Upper lobe of right lung (tissue), 1 donor: ENCODE results near the gene CAPZA2. TPM values are rescaled to one million over a fixed set of nuclear protein-coding genes. Genes with fewer than 3 reads are reported as not detected.
A peak's percentile ranks its signal among the peaks of the same experiment; 100 is the strongest.

Experiments
- ATAC-seq: fragments of 200-7000 bp; cut with Tn5 transposase; one replicate; pipeline ENCODE4 v1.9.1; 2020; ENCODE audit warnings: mild to moderate bottlenecking, moderate library complexity
- DNase-seq: peaks from one replicate; pipeline ENCODE4 v3.0.0-alpha.2; 2020
- H3K27ac ChIP-seq: fragments of 200-600 bp; one replicate; pipeline ENCODE4 v1.8.0; 2022
- H3K27me3 ChIP-seq: fragments of 200-600 bp; one replicate; pipeline ENCODE4 v1.8.0; 2022; ENCODE audit warnings: mild to moderate bottlenecking
- H3K36me3 ChIP-seq: fragments of 200-600 bp; one replicate; pipeline ENCODE4 v1.8.0; 2022
- H3K4me1 ChIP-seq: fragments of 200-600 bp; one replicate; pipeline ENCODE4 v1.8.0; 2022
- H3K4me3 ChIP-seq: fragments of 200-600 bp; one replicate; pipeline ENCODE4 v1.8.0; 2022; ENCODE audit warnings: mild to moderate bottlenecking
- H3K9me3 ChIP-seq: fragments of 200-600 bp; one replicate; pipeline ENCODE4 v1.8.0; 2022
- CTCF ChIP-seq: fragments of 200-600 bp; IDR thresholded peaks from one replicate; pipeline ENCODE4 v1.8.0; 2022; ENCODE audit warnings: antibody characterized with exemption
- intact Hi-C: fragments of 100-400 bp; cut with DNase I; formaldehyde crosslinking; loops from one replicate; pipeline ENCODE4 v1.11.0; 2022
- total RNA-seq: library from RNA; stranded (reverse); fragmentation: NEBNext Ultra II Directional; extraction: Animal tissue kit (Norgen Biotek cat#: 25700); gene quantifications from one replicate; pipeline ENCODE4 v1.2.1, GENCODE V29; 2021
- donor health status: DM: no; HTN: yes; CAD: no; lungs with severe emphysema.

CAPZA2 gene
- total RNA-seq, 1 donor from 2014 or later: 249 TPM

DNA sequence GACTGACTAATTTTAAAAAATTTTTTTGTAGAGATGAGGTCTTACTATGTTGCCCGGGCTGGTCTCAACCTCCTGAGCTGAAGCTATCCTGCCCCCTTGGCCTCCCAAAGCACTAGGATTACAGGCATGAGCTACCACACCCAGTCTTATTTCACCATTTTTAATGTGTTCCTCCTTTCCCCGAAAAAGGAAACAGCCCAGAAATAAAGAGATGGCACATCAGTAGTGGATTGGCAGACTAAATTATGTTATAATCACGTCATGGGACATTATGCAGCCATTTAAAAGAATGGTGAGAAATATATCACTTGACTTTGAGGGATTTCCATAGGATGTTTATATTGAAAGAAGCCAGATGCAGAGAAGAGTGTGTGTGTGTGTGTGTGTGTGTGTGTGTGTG, 40.5 kb downstream of the CAPZA2 start:
- Histone ChIP-seq H3K9me3 (no peaks in the 10 kb centered on the region), H3K4me3 (no peak overlapping the region), H3K27ac (no peak overlapping the region), H3K36me3 (peaks cover 76% of the 10 kb centered on the region), H3K4me1 (no peaks in the 10 kb centered on the region), H3K27me3 (no peaks in the 10 kb centered on the region)
- no peak for DNase-seq
- ATAC-seq: peak; percentile 69
- TF ChIP-seq CTCF: no peak
- intact Hi-C loops: no loop called here

- Histone ChIP-seq H3K36me3 (peaks cover 80% of the 10 kb centered on the region), H3K9me3 (no peaks in the 10 kb centered on the region), H3K4me1 (no peaks in the 10 kb centered on the region), H3K27me3 (no peaks in the 10 kb centered on the region), H3K27ac (no peak overlapping the region), H3K4me3 (no peak overlapping the region)
- ATAC-seq: no peak
- intact Hi-C loops: no loop called here
- TF ChIP-seq CTCF: no peak
- DNase-seq: no peak
Measured at GRCh38 chr7:116906391-116906790, 44.0 kb downstream of the CAPZA2 start.

GRCh38 chr7:116910383-116910782, 48.0 kb downstream of the CAPZA2 start:
- DNase-seq (no peak), ATAC-seq (no peak)
- no peaks in the 10 kb centered on the region for H3K27me3 ChIP-seq
- H3K9me3 ChIP-seq: no peaks in the 10 kb centered on the region
- H3K4me3 ChIP-seq: no peak overlapping the region
- H3K4me1 ChIP-seq: no peaks in the 10 kb centered on the region
- H3K27ac ChIP-seq: no peak overlapping the region
- H3K36me3 ChIP-seq: peaks cover 92% of the 10 kb centered on the region
- intact Hi-C loops: no loop called here
- no peak for TF ChIP-seq CTCF

- Histone ChIP-seq H3K27ac (no peak overlapping the region), H3K4me3 (no peak overlapping the region), H3K27me3 (no peaks in the 10 kb centered on the region), H3K9me3 (no peaks in the 10 kb centered on the region), H3K4me1 (no peaks in the 10 kb centered on the region), H3K36me3 (peaks cover 93% of the 10 kb centered on the region)
- intact Hi-C loops: no loop called here
- no peak for ATAC-seq
- DNase-seq: no peak
- no peak for TF ChIP-seq CTCF
Measured at GRCh38 chr7:116911801-116912200, 49.4 kb downstream of the CAPZA2 start.

GRCh38 chr7:116912269-116912909, 50.0 kb downstream of the CAPZA2 start:
- Histone ChIP-seq H3K4me3 (no peak overlapping the region), H3K27me3 (no peaks in the 10 kb centered on the region), H3K36me3 (peaks cover 93% of the 10 kb centered on the region), H3K9me3 (no peaks in the 10 kb centered on the region), H3K4me1 (no peaks in the 10 kb centered on the region), H3K27ac (no peak overlapping the region)
- TF ChIP-seq CTCF: no peak
- intact Hi-C loops: no loop called here
- no peak for DNase-seq
- no peak for ATAC-seq

- peaks cover 56% of the 10 kb centered on the region for H3K36me3 ChIP-seq
- no peak for ATAC-seq
Measured at GRCh38 chr7:116918704-116919103, 56.3 kb downstream of the CAPZA2 start.

More at GRCh38 chr7:116918704-116919103, 56.3 kb downstream of the CAPZA2 start:
- Histone ChIP-seq H3K27ac (no peak overlapping the region), H3K4me3 (no peak overlapping the region), H3K4me1 (no peaks in the 10 kb centered on the region), H3K9me3 (no peaks in the 10 kb centered on the region), H3K27me3 (no peaks in the 10 kb centered on the region)
- intact Hi-C loops: no loop called here
- TF ChIP-seq CTCF: no peak
- no peak for DNase-seq
